MCF 10A (cell line): ENCODE measurements around the gene ADCY1. TPM values are rescaled to one million over a fixed set of nuclear protein-coding genes. Genes with fewer than 3 reads are reported as not detected.

Experiments
- BruUV-seq: library from RNA; stranded (reverse); fragments of 400-500 nt; replicated peaks from 2 replicates; lab custom pipeline; 2021; lab: Mats Ljungman, UMichigan
- CTCF ChIA-PET: fragments of 300-600 bp; sonication (Branson Sonifier 250); formaldehyde crosslinking; extraction: SDS; loops from one replicate; lab custom pipeline; 2021; ENCODE audit warnings: antibody characterized with exemption, inconsistent platforms; lab: Yijun Ruan, JAX
- POLR2A ChIA-PET: fragments of 300-600, 350-650 bp; sonication (Branson Sonifier 250); formaldehyde crosslinking; extraction: SDS; loops from one replicate; lab custom pipeline; 2020; ENCODE audit warnings: antibody characterized with exemption, inconsistent platforms; lab: Yijun Ruan, JAX
- DNase-seq: peaks from one replicate; pipeline ENCODE4 v3.0.0-alpha.2; 2018; ENCODE audit not compliant: unreplicated experiment
- H3K27ac Mint-ChIP-seq: one replicate; pipeline ENCODE4 v1.8.0; 2022; ENCODE audit warnings: mild to moderate bottlenecking, low read depth, mixed read lengths; ENCODE audit not compliant: unreplicated experiment
- H3K27me3 Mint-ChIP-seq: one replicate; pipeline ENCODE4 v1.8.0; 2022; ENCODE audit warnings: mixed read lengths; ENCODE audit not compliant: insufficient read depth, unreplicated experiment
- H3K36me3 Mint-ChIP-seq: one replicate; pipeline ENCODE4 v1.8.0; 2022; ENCODE audit warnings: mild to moderate bottlenecking, moderate library complexity, mixed read lengths; ENCODE audit not compliant: insufficient read depth, unreplicated experiment
- H3K4me1 Mint-ChIP-seq: one replicate; pipeline ENCODE4 v1.8.0; 2022; ENCODE audit warnings: mixed read lengths; ENCODE audit not compliant: insufficient read depth, unreplicated experiment
- H3K4me3 Mint-ChIP-seq: one replicate; pipeline ENCODE4 v1.8.0; 2022; ENCODE audit warnings: mild to moderate bottlenecking, moderate library complexity, mixed read lengths; ENCODE audit not compliant: unreplicated experiment
- H3K9me3 Mint-ChIP-seq: one replicate; pipeline ENCODE4 v1.8.0; 2022; ENCODE audit warnings: mixed read lengths; ENCODE audit not compliant: unreplicated experiment
- intact Hi-C: fragments of 100-400 bp; cut with micrococcal nuclease; formaldehyde crosslinking; loops from 2 replicates; pipeline ENCODE4 v1.14.1; 2022
- total RNA-seq: library from RNA; stranded (reverse); gene quantifications from 2 replicates; pipeline ENCODE4 v1.2.3, GENCODE V29; 2022
- TF ChIP-seq, protein P1 (sequence below): fragments of 200-600 bp; IDR thresholded peaks from one replicate; pipeline ENCODE4 v1.8.0; 2022; ENCODE audit warnings: antibody characterized with exemption, mild to moderate bottlenecking; ENCODE audit not compliant: unreplicated experiment

The ADCY1 gene
- total RNA-seq, 1 experiment from 2014 or later = 0.61 TPM

DNA sequence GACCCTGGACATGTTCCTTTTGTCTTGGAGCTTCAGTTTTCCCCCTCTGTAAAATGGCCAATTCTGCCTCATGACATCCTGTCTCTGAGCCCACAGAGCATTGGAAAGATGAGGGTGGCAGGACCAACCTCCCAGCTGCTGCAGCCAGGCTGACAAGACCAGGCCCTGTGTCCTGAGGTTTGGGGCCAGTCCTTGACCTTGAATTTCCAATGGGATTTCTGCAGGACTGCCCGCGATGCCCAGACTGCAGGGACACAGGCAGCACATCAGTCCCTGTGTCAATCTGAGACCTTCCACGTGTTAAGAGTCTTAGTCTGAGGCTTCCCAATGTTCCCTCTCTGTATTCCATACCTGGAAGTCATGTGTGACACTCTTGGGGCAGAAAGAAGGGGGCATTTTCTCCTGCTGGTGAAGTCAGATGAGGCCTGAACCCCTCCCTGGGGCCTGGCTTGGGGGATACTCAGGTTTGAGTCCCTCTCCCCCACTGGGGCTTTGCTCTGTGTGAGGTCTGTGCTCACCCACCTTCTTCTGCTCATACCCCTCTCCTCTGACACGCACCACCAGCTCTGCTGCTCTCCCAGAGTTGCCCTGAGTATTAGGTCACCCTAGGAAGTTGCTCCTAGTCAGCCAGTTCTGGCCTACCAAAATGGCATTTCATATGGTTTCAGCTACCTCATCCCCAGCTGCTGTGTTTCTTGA, 79.2 kb downstream of the ADCY1 start:
- ChIA-PET CTCF (no interaction called here), POLR2A (no interaction called here)
- intact Hi-C loops = no loop called here
- H3K9me3 Mint-ChIP-seq = no peaks in the 10 kb centered on the region
- DNase-seq = no peak
- no peak overlapping the region for H3K27ac Mint-ChIP-seq
- H3K36me3 Mint-ChIP-seq = peaks cover 6% of the 10 kb centered on the region
- no peak overlapping the region for H3K4me3 Mint-ChIP-seq
- TF ChIP-seq, protein P1, sequence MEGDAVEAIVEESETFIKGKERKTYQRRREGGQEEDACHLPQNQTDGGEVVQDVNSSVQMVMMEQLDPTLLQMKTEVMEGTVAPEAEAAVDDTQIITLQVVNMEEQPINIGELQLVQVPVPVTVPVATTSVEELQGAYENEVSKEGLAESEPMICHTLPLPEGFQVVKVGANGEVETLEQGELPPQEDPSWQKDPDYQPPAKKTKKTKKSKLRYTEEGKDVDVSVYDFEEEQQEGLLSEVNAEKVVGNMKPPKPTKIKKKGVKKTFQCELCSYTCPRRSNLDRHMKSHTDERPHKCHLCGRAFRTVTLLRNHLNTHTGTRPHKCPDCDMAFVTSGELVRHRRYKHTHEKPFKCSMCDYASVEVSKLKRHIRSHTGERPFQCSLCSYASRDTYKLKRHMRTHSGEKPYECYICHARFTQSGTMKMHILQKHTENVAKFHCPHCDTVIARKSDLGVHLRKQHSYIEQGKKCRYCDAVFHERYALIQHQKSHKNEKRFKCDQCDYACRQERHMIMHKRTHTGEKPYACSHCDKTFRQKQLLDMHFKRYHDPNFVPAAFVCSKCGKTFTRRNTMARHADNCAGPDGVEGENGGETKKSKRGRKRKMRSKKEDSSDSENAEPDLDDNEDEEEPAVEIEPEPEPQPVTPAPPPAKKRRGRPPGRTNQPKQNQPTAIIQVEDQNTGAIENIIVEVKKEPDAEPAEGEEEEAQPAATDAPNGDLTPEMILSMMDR = no peak
- BruUV-seq = no TSS peak
- peaks cover 7% of the 10 kb centered on the region for H3K27me3 Mint-ChIP-seq
- no peaks in the 10 kb centered on the region for H3K4me1 Mint-ChIP-seq

DNA sequence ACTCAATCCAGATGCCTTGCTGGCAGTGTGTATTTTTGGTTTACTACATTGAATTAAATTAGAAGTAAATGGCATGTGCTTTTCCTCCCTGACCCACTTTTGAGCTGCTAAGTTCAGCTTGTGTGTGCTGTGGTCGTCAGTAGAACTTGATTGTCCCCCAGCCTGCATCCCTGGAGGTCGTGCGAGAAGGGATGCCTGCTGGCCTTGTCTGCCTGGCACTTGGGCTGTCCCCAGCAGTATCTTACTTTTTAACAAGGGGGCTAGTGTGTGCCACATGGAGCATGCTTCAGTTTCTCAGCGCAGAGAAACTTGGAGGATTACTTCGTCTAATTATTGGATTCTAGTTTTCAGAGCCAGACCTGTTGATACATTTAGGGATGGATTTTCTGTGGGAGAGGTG, 80.2 kb downstream of the ADCY1 start:
- H3K36me3 Mint-ChIP-seq = peaks cover 6% of the 10 kb centered on the region
- no TSS peak for BruUV-seq
- peaks cover 10% of the 10 kb centered on the region for H3K27me3 Mint-ChIP-seq
- no peak for DNase-seq
- intact Hi-C loops = no loop called here
- TF ChIP-seq, protein P1 = no peak
- H3K4me1 Mint-ChIP-seq = no peaks in the 10 kb centered on the region
- no peak overlapping the region for H3K27ac Mint-ChIP-seq
- no peaks in the 10 kb centered on the region for H3K9me3 Mint-ChIP-seq
- ChIA-PET CTCF (no interaction called here), POLR2A (no interaction called here)
- no peak overlapping the region for H3K4me3 Mint-ChIP-seq

DNA sequence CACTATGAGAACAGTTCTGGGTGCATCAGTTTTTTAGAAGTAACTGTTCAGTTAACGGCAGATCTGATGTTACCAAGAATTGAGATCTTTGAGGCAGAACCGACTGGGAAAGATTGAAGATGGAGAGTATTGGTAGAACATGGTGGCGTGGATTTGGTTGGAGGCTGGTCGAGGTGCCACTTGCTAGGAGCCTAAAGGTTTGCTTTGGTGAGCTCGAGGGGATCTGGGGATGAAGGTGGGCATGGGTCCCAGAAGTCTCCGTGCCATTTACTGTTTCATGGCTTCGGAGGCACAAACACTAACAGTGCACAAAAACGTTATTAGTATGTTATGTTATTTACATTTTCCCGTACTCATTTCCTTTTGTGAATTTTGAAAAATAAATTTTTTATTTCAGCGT, 81.4 kb downstream of the ADCY1 start:
- no peak overlapping the region for H3K27ac Mint-ChIP-seq
- CTCF ChIA-PET = interaction anchor here (0.7 kb wide), 1 partner anchor 693 kb away, joined by 4 read pairs; no protein-coding TSS in a partner anchor

DNA sequence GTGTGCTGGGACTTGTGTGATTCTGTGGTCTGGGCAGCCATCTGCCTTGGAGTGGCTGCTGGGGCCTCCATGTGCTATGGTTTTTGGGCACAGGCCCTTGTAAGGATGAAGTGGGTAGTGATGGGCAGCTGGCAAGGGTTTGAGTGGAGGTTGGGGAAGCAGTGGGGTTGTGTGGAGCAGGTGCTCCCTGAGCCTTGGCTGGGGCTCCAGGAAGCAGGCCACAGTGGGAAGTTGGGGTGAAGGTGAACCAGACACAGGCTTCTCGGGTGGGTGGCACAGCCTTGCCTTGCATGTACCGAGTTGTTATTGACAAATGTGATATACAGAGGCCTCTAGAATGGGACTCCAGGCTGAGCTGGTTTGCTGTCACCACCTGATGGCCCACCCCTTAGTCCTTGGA, 82.3 kb downstream of the ADCY1 start:
- H3K27ac Mint-ChIP-seq = no peak overlapping the region
- POLR2A ChIA-PET = no interaction called here
- no peaks in the 10 kb centered on the region for H3K9me3 Mint-ChIP-seq
- H3K36me3 Mint-ChIP-seq = peaks cover 6% of the 10 kb centered on the region
- no TSS peak for BruUV-seq
- CTCF ChIA-PET = no interaction called here
- TF ChIP-seq, protein P1 = no peak
- no peak for DNase-seq
- H3K27me3 Mint-ChIP-seq = peaks cover 18% of the 10 kb centered on the region
- intact Hi-C loops = no loop called here
- no peaks in the 10 kb centered on the region for H3K4me1 Mint-ChIP-seq
- H3K4me3 Mint-ChIP-seq = no peak overlapping the region

More for the DNA sequence above, 81.4 kb downstream of the ADCY1 start:
- no peak for DNase-seq
- no peaks in the 10 kb centered on the region for H3K4me1 Mint-ChIP-seq
- TF ChIP-seq, protein P1 = no peak
- peaks cover 6% of the 10 kb centered on the region for H3K36me3 Mint-ChIP-seq
- peaks cover 18% of the 10 kb centered on the region for H3K27me3 Mint-ChIP-seq
- no TSS peak for BruUV-seq
- H3K9me3 Mint-ChIP-seq = no peaks in the 10 kb centered on the region
- intact Hi-C loops = no loop called here
- H3K4me3 Mint-ChIP-seq = no peak overlapping the region
- POLR2A ChIA-PET = no interaction called here
